Epidermal melanocyte (primary cell): ENCODE results near the gene B3GNT3.
A peak's percentile ranks its signal among the peaks of the same experiment; 100 is the strongest.

Experiments used
- DNase-seq: peaks from one replicate; pipeline ENCODE4 v3.0.0; 2011; ENCODE audit warnings: low spot score; ENCODE audit not compliant: insufficient read length

The B3GNT3 gene, protein sequence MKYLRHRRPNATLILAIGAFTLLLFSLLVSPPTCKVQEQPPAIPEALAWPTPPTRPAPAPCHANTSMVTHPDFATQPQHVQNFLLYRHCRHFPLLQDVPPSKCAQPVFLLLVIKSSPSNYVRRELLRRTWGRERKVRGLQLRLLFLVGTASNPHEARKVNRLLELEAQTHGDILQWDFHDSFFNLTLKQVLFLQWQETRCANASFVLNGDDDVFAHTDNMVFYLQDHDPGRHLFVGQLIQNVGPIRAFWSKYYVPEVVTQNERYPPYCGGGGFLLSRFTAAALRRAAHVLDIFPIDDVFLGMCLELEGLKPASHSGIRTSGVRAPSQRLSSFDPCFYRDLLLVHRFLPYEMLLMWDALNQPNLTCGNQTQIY

DNA sequence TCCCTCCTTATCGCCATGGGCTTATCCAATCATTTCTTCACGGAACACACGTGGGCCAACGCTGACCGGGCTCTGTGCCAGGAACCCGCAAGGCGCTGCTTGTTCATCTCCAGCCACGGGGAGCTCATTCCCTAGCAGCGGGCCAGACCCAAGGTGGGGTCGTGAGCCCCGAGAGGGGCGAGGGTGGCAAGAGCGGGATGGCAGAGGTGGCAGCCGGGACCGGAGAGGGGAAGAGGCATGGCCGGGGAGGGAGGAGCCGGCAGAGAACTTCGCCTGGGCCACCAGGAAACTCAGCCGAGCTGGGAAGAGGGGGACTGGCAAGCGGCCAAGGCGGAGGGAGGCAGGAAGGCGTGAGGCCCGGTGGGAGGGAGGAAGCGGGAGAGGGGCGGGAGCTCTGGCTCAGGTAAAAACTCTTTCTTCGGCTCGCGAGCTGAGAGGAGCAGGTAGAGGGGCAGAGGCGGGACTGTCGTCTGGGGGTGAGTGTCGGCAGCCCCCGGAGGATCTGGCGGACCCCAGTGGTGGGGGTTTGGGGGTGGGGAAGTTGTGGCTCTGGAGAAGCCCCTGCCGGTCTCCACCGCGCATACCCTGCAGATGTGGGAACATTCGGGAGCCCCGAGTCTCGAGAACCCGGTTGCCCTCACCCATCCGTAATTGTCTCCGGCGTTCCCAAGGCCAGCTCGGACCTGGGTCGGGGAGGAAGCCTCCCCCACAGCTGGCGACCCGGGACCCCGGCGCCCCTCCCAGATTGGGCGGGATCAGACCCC, at the start of gene B3GNT3:
Gene B3GNT3 (plus strand): TSS at position 408 of the 764 bp plus-strand sequence. CDS start 12,670 bp downstream, outside the sequence.
- no peak for DNase-seq

DNA sequence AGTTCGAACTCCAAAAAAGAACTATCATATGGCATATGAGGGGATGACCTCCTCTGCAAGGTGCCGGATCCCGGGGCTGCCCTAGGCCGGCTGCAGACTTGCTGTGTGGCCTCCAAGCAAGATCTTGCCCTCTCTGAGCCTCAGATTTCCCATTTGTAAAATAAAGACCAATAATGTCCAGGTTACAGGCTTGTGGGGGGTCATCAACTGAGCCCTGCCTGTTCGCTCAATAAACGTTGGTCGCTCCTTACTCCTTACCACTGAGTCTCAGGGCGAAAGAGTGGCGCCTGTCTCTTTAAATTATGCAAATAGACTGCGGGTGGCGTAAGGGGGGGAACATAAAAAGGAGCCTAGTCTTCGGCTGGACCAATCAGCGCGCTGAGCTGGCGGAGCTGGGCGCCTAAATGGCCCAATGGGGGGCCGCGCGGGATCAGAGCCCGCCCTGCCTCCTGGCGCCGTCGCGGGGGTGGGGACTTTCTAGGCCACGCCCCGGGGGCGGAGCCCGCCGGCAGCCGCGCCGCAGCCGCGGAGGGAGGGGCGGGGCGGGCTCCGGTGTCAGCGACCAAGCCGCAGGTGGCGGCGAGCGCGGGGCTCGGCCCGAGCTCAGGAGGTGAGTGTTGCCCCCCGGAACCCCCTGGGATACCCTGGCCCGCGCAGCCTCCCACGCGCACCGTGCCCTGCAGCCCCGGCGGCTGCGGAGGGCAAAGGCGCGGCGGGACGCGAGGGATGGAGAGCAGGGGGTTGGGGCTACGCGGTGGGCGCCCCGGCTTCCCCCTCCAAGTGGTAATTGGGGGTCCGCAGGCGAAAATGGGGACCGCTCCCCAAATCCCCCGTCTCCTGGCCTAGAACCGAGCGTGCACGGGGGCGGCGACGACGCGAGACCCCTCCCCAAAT, 47.5 kb upstream of the B3GNT3 start:
- peak; percentile 96 for DNase-seq

DNA sequence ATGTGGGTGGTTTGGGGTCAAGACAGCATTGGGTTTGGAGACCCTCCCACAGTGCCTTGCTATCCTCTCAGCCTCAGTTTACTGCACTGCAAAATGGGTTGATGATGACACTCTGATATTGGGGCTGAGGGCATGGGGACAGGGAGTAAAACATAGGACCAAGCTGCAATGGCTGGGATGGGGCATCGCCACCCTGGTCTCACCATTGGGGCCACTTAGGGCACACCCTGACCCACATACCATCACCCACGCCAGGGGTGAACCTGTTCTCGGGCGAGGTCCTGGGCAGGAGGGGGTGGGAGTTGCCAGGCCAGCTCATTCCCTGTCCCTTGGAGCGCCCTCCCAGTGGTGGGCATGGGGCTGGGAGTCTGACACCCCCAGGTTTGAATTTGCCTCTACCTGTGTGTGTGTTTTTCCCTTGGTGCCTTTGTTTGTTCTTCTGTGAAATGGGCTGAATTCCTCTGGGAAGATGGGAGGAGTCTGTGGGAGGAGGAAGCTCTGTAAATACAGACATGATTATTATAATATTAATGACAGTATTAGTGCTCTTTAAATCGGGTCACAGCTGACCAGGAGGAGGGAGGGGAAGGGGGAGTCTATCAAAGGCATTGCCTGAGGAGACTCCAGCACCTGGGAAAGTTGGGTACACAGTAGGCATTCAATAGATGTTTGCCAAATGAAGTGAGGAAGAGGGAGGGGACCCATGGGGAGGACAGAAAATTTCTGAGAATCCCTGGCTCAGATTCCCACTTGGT, 45.9 kb upstream of the B3GNT3 start:
- DNase-seq = peak; percentile 9

DNA sequence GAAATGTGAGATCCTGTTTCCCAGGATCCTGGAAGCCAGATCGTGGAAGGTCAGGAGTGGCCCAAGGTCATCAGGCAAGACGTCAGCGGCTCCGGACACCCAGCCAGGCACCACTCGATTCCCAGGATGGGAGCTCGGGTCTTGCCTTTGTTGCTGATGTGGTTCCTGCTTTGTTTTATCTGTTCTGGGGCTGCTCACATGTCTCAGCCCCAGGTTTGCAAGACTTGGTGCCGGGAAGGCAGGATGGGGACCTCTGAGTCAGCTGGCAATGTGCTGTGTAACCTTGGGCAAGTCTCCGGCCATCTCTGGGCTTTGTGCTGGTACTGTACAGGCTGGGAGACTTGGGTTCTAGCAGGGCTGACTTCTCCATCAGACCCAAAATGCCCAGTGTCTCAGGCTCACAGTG, 45.0 kb upstream of the B3GNT3 start:
- no peak for DNase-seq

DNA sequence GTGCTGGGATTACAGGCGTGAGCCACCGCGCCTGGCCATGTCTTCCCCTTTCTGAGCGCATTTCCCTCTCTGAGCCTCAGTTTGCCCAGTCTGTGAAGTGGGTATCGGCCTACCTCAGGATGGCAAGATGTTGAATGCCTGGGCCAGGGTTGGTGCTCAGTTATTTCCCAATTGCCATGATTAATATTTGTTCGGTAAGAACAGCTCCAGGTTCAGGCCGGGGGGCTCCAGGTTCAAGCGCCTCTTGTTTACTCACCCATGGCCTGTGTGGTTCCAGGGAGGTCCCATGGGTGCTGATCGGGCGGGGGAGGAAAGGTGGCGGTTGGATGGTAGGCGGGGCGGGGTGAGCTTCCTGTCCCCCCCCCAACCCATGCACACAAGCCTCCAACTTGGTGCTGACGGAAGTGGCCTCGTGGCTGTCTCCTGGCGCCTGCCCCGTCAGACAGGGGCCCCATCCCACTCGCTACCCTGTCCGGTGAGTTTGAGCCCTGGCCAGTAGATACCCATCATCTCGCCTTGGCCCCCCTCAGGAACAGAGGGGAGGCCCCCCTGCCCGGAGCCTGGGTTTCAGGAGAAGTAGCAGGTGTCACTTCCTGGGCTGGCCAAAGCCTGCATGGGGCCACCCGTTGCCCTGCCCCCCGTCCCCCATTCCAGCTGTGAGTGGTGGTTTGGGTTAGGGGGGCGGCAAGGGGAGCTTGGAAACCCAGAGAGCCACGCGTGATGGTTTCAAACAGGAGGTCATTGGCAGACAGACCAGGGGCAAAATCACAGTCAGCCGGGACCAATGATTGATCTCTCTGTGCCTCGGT, 43.6 kb upstream of the B3GNT3 start, which contains the start of gene FCHO1:
Gene FCHO1 (plus strand): TSS at position 375 of the 809 bp plus-strand sequence. CDS start 3,688 bp downstream, outside the sequence.
- DNase-seq = no peak

DNA sequence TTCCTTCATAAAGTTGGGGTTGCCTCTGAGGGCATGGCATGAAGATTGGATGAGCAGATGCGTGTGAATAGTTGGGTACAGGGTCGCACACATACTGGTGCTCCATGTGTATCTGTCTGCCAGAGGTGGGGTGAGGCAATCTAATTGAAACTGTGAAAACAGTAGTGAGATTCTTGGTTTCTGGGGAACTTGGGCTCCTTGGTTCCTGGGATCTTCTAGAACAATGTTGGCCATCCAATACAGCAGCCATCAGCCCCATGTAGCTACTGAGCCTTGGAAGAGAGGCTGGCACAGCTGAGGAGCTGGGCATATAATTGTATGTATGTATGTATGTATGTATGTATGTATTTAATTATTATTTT, 43.0 kb upstream of the B3GNT3 start:
- no peak for DNase-seq

DNA sequence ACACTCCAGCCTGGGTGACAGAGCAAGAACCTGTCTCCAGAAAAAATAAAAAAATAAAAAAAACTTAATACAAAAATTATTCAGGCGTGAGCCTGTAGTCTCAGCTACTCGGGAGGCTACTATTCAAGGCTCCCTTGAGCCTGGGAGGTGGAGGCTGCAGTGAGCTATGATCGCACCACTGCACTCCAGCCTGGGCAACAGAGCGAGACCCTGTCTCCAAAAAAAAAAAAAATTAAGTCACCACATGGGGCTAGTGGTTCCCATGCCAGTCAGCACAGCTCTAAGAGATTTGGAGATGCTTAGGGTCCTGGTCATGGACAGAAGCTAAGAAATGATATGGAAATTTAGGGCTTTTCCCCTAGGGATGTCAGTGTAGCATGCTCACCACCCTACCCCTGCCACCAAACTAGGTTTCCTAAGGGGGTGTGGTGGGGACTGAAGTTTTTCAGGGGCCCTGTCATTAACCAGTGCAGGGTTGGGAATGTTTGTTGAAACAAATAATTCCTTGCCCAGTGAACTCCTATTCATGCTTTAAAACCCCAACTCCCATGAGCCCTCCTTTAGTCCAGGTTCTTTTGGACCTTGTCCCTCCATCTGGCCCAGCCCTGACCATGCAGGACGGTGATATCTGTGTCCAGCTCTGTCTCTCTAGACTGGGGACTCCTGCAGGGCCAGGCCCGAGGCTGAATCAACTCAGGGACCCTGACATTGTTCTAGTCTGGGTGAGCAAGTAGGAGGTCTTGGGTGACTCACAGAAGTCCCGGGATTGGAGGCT, 41.9 kb upstream of the B3GNT3 start:
- DNase-seq = no peak

DNA sequence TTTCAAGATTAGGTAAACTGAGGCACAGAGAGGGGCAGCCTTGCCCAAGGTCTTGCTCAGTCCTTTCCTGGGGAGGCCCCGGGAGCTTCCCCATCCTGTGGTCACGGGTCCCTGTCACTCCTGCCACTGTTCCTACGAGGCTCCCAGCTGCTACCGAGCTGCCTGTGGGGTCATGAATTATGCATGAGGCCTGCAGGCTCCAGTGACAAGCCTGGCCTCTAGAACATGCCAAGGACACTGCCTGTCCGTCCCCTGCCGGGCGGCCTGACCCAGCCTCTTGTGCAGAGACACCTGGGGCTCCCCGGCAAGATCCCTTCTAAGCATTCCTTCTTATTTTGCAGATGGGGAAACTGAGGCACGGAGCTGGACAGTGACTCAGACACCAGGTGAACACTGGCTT, 41.0 kb upstream of the B3GNT3 start:
- DNase-seq = no peak

DNA sequence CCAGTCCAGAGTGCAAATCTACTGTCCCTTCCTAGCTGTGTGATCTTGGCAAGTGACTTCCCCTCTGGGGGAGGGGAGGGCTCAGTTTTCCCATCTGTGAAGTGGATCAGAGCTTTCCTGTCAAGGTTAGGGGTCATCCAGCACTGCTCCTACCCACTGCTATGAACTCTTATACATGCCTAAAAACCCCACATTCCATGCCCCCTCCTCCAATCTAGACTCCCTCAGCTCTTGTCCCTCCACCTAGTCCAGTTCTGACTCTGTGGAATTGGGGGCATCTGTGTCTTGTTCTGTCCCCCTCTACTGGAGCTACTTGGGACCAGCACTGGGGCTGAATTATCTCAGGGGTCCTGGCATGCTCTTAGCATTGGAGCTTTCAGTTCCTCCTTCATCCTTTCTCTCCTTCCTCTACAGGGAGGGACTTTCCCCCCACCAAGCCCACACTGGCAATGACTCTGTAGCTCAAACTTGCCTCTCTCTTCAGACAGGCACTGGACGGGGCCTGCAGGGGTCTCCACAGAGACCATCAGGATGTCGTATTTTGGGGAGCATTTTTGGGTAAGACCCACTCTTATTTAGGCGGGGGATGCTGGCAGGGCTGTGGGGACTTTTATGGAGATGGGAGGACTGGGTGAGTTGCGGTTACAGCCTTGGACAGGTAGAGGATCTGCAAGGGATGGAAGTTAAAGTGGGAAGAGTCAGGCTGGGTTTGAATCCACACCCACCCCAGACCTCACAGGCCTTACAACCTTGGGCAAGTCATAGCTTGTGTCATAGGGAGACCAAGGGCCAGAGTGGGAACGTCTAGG, 40.1 kb upstream of the B3GNT3 start:
- DNase-seq = no peak

DNA sequence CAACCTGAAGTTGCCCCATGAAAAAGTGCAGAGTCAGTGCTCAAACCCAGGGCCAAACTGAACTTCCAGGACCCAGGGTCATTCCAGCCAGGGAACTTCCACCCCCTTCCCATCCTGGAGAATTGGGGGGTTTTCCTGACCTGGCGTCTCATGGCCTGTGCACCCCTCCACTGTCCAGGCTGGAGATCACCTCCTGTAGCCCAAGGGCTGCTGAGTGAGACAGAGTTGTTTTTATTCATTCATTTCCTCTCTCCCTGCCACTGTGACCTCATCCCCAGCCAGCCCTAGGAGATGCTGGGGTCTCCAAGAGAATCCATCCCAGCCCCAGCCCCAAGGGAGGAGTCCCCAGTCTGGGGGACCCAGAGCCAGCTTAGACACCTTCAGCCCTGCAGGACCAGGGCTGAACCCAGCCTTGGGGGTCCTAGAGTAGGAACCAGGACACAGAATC, 39.5 kb upstream of the B3GNT3 start:
- DNase-seq = no peak

DNA sequence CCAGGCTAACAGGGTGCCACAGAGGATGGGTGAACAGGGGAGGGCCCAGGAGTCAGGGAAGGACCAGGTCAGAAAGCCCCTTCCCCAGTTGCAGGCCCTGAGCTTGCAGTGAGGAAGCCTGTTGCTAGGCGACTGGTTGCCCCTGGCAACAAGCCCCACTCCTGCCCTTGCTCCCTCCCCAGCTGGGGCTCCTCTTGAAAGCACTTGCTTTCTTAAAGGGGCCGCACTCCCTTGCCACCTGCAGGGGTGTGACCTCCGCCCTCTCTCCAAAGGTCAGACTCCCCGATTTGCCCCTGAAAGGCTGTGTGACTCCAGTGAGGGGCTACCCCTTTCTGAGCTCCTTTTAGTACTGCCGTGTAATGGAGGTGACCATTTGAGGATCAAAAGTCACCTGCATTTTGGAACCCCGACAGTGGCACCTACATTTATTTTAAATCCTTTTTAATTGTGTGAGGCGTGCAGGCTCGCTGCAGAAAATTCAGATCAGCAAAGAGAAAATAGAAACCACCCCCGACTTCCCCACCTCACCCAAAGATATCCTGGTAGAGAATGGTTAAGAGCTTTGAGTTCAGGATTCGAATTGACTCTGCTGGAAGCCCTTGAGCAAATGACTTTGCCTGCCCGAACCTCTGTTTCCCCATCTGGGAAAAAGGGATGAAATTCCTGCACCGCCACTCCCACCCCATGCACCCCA, 38.8 kb upstream of the B3GNT3 start:
- DNase-seq = no peak

DNA sequence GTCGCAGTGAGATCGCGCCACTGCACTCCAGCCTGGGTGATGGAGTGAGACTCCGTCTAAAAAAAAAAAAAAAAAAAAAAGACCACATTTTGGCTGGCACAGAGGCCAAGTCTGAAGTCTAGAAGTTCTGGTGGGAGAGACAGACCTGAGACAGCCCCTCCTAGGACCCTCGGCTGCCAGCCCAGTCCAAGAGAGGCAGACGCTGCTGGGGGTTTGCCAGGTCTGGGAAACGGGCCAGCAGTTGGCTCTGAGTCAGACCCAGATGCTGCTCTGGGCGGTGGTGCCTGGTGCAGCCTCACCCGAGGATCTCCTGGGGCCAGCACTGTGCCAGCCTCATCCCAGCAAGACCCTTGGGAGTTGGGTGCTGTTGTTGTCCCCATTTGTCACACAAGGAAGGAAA, 37.8 kb upstream of the B3GNT3 start:
- no peak for DNase-seq

DNA sequence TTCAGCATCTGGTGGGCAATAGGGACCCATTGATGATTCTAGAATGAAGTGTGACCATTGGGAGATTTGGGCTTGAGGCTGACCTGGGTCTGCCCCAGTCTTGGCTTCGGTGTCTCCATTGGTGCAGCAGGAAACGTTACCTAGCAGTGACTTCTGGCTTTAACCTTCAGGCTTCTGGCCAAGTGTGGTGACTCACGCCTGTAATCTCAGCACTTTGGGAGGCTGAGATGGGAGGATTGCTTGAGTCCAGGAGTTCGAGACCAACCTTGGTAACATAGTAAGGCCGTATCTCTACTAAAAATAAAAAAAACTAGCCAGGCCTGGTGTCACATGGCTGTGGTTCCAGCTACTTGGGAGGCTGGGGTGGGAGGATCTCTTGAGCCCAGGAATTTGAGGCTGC, 36.4 kb upstream of the B3GNT3 start:
- DNase-seq = no peak

DNA sequence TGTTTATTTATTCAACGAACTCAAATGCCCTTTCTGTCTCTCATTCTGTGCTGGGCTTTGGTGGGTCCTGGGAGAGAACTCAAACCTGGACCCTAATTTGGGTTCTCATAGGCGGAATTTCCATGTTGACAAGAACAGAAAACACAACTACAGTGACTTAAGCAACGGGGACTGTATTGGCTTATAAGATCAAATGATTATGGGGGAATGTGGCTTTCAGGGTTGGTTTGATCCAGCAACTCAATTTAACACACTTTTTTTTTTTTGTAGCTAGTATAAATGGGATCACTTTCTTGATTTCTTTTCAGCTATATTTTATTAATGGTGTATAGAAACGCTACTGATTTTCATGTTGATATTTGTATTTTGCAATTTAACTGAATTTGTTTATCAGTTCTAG, 33.8 kb upstream of the B3GNT3 start:
- no peak for DNase-seq

DNA sequence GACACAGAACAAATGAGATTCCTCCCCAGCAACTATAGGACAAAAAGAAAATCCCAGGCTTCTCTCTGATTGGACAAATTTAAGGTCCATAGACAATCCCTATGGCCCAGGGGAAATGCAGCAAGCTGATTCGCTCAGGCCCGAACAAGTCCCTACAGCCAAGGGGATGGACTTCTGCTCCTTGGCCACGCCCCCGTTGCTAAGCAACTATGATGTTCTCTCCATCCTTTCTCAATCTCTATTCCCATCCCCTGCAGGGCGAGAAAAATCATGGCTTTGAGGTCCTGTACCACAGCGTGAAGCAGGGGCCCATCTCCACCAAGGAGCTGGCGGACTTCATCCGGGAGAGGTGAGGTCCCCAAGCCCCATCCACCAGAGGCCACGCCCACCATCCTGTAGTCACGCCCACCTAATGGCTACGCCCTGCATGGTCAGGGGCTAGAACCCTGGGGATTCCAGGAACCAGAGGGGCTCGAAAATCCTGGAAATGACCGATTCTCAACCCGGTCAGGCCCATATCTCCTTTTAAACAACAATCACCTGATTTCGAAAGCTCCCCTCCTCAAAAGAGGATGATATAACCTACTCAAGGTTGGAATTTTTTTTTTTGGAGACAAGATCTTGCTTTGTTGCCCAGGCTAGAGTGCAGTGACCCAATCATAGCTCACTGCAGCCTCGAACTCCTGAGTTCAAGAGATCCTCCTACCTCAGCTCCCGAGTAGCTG, 32.3 kb upstream of the B3GNT3 start:
- no peak for DNase-seq

DNA sequence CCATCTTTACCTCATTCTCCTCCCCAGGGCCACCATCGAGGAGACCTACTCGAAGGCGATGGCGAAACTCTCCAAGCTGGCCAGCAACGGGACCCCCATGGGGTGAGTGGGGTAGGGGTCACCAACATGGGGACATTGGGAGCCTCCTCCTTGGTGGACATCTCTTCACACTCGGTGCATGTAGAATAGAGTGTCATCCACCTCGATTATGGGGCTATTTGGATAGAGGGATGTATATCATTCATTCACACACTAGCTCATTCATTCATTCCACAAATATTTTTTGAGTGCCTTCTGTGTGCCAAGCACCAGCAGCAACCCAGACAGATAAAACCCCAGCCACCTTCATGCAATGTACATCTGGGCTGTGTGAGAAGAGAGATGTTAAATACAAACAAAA, 30.6 kb upstream of the B3GNT3 start:
- DNase-seq = no peak

DNA sequence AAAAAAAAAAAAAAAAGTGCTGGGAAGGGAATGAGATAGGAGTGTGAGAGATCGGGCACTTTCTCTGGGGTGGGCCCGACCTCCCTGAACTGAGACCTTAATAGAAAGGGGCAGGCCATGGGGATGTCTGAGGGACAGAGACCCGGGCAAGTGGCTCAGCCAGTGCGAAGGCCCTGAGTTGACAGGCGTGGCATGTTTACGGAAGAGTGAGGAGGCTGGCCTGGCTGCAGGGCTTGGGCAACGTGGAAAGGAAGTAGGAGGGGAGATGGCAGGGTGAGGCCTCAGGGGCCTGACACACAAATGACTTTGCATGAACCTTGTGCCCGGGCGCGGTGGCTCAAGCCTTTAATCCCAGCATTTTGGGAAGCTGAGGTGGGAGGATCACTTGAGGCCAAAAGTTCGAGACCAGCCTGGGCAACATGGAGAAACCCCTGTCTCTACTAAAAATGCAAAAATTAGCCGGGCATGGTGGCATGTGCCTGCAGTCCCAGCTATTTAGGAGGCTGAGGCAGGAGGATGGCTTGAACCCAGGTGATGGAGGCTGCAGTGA, 29.8 kb upstream of the B3GNT3 start:
- no peak for DNase-seq
